Fibroblast of lung (primary cell): Measurements from ENCODE around the gene PCDHGB4.

Experiments
- EZH2 ChIP-seq: IDR thresholded peaks from 2 replicates; pipeline ENCODE4 v1.5.1; 2012; ENCODE audit warnings: low read length, control low read depth, mild to moderate bottlenecking; ENCODE audit errors: missing control alignments
- TF ChIP-seq, protein P1 (sequence below), 2 donors: IDR thresholded peaks in 1 of 2; conservative IDR thresholded peaks in 1 of 2; 1 replicate in 1 of 2; 2 replicates in 1 of 2; pipeline ENCODE4 v1.5.1; 2011 to 2012; ENCODE audit warnings: low read length in 2 of 2, control low read depth in 1 of 2, inconsistent platforms in 1 of 2, low read depth in 1 of 2, mild to moderate bottlenecking in 1 of 2

DNA sequence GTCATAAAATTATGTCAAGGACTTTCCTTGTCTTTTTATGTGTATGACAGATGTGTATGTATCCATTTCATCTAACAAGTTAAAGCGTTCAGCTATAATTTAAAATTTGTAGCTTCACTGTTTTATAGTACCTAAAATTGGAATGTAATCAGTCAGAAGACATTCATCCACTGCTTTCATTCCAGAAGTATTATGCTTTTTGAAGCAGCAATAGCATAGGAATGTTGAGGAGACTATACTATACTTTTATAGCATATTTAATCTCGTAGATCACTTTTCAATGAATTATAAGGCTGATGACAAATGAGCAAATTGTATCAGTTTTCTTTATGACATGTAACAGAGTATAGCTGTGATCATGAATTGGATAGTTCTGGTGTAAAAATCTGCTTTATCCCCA lies 49.7 kb downstream of the PCDHGB4 start:
- TF ChIP-seq, protein P1, sequence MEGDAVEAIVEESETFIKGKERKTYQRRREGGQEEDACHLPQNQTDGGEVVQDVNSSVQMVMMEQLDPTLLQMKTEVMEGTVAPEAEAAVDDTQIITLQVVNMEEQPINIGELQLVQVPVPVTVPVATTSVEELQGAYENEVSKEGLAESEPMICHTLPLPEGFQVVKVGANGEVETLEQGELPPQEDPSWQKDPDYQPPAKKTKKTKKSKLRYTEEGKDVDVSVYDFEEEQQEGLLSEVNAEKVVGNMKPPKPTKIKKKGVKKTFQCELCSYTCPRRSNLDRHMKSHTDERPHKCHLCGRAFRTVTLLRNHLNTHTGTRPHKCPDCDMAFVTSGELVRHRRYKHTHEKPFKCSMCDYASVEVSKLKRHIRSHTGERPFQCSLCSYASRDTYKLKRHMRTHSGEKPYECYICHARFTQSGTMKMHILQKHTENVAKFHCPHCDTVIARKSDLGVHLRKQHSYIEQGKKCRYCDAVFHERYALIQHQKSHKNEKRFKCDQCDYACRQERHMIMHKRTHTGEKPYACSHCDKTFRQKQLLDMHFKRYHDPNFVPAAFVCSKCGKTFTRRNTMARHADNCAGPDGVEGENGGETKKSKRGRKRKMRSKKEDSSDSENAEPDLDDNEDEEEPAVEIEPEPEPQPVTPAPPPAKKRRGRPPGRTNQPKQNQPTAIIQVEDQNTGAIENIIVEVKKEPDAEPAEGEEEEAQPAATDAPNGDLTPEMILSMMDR (conservative IDR thresholded peaks at IDR 0.05 in 1 of 2, IDR thresholded peaks at IDR 0.05 in 1 of 2; ENCODE audit: low read depth in 1 of 2, low read length in 2 of 2), result no peak
- no peak for TF ChIP-seq EZH2
